Measurements from ENCODE around the gene PELO.

Gene PELO

DNA sequence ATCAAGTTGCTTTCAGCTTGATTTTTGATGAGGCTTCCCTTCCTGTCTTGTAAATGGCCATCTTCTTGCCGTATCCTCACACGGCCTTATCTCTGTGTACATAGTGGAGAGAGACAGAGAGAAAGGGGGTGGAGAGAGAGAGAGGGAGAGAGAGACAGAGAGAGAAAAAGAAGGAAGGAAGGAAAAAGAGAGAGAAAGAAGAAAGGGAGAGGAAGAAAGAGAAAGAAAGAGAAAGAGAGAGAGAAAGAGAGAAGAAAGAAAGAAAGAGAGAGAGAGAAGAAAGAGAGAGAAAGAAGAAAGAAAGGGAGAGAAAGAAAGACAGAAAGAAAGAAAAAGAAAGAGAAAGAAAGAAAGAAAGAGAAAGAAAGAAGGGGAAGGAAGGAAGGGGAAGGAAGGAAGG is 46.6 kb downstream of the PELO start:
- no peak for DNase-seq

DNA sequence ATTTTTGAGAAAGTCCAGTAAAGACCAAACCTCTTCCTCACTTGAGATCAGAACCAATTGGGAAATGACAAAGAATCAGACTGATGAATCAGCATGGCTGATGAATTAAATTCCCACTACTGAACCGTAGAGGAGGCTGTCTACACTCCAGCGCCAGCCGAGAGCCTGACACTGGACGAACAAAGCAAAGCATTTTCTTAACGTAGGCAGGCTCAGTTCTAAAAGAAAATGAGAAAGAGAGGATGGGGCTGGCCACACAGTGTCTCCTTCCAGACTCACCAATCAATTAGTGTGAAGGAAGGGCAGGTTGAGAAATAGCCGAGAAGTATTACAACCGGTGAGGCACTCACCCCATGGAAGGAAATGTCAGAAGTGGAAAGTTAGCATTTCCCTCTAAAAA is 49.4 kb downstream of the PELO start:
- peak in 1 of 2 donors; percentile 26 for DNase-seq
